Measurements from ENCODE around the gene GPX4. TPM values are rescaled to one million over a fixed set of nuclear protein-coding genes. Genes with fewer than 3 reads are reported as not detected.
A peak's percentile ranks its signal among the peaks of the same experiment; 100 is the strongest.

The GPX4 gene
- 205 and 337 TPM in 2 replicates for total RNA-seq

- DNase-seq (ENCODE audit: low read depth), result peak; percentile 93
Measured at GRCh38 chr19:1103708-1104310, at the start of gene GPX4. TSS of gene GPX4 (plus strand) at chr19:1103994. CDS start at chr19:1104044, 50 bp downstream.

GRCh38 chr19:1054102-1055027 is 49.4 kb upstream of the GPX4 start:
- DNase-seq (ENCODE audit: low read depth), result no peak

GRCh38 chr19:1055028-1055425 is 48.8 kb upstream of the GPX4 start:
- DNase-seq (ENCODE audit: low read depth), result no peak

- no peak for DNase-seq (ENCODE audit: low read depth)
Measured at GRCh38 chr19:1055886-1056620, 47.7 kb upstream of the GPX4 start.

- peak; percentile 37 for DNase-seq (ENCODE audit: low read depth)
Measured at GRCh38 chr19:1057176-1057855, 46.5 kb upstream of the GPX4 start.

- no peak for DNase-seq (ENCODE audit: low read depth)
Measured at GRCh38 chr19:1058112-1058511, 45.7 kb upstream of the GPX4 start.

GRCh38 chr19:1060689-1061088 is 43.1 kb upstream of the GPX4 start:
- no peak for DNase-seq (ENCODE audit: low read depth)

- no peak for DNase-seq (ENCODE audit: low read depth)
Measured at GRCh38 chr19:1061987-1062386, 41.8 kb upstream of the GPX4 start.

GRCh38 chr19:1062387-1063029 is 41.3 kb upstream of the GPX4 start:
- DNase-seq (ENCODE audit: low read depth), result no peak

GRCh38 chr19:1063030-1063908 is 40.5 kb upstream of the GPX4 start:
- DNase-seq (ENCODE audit: low read depth), result no peak

GRCh38 chr19:1063909-1064660 is 39.7 kb upstream of the GPX4 start:
- no peak for DNase-seq (ENCODE audit: low read depth)

GRCh38 chr19:1064661-1065605 is 38.9 kb upstream of the GPX4 start:
- no peak for DNase-seq (ENCODE audit: low read depth)

- DNase-seq (ENCODE audit: low read depth), result peak; percentile 19
Measured at GRCh38 chr19:1065606-1066109, 38.1 kb upstream of the GPX4 start.

GRCh38 chr19:1066251-1066747 is 37.5 kb upstream of the GPX4 start:
- no peak for DNase-seq (ENCODE audit: low read depth)

GRCh38 chr19:1066748-1067340 is 37.0 kb upstream of the GPX4 start, which contains the start of gene ARHGAP45:
TSS of gene ARHGAP45 (plus strand) at chr19:1067167. CDS start at chr19:1067406, 239 bp downstream.
- no peak for DNase-seq (ENCODE audit: low read depth)

GRCh38 chr19:1067341-1067957 is 36.3 kb upstream of the GPX4 start:
- no peak for DNase-seq (ENCODE audit: low read depth)

Measured in renal cortical epithelial cell (primary cell).